HG02610 (cell line): Measurements from ENCODE around the gene KCTD8.

Source experiments
- ATAC-seq: cut with Tn5 transposase; IDR thresholded peaks from one replicate; pipeline ENCODE4 v1.9.1; 2021; ENCODE audit warnings: mild to moderate bottlenecking, moderate library complexity; ENCODE audit not compliant: unreplicated experiment

KCTD8 gene

DNA sequence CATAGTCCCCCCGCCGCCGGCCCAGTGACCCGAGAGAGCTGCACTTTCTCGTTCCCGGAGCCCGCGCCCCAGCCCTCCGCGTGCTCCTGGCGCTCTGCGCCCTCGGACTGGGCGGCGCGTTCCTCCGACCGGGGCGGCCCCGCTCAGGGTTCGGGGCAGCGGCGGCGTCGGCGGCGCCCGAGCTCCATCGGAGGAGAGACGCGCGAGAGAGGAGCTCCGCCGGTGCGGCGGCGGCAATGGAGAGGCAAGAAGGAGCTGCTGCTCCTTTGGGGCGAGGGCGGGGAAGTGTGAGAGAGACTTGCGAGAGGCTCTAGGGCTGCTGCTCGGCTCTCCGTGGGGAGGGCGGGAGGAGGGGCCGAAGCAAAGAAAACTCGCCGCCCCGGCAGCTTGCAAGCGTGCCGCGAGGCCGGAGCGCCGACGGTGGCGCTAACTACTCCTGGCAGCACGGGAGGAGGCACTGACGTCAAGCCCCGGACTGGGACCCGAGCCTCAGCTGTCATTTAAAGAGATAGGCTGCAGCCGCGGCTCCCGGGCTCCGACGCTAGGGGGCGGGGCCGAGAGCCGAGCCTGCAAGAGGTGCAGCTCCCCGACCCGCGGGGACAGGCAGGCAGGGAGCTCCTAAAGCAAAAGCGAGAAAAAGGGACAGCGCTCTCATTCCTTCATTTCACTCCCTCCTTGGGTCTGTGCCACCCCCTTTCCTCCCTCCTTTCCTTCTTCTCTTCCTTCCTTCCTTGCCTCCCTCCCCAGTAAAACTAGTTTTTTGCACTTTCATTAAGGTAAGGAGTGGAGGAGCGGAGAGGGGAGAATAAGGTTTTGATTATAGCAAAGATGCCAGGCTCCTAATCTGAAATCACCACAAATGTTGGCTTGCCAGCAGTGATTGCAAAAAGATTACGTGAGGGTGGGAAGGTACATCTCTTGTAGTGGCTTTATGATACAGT, at the start of gene KCTD8:
KCTD8 (minus strand) TSS at position 289 of the 941 bp plus-strand sequence.
- ATAC-seq, result peak; percentile 97

DNA sequence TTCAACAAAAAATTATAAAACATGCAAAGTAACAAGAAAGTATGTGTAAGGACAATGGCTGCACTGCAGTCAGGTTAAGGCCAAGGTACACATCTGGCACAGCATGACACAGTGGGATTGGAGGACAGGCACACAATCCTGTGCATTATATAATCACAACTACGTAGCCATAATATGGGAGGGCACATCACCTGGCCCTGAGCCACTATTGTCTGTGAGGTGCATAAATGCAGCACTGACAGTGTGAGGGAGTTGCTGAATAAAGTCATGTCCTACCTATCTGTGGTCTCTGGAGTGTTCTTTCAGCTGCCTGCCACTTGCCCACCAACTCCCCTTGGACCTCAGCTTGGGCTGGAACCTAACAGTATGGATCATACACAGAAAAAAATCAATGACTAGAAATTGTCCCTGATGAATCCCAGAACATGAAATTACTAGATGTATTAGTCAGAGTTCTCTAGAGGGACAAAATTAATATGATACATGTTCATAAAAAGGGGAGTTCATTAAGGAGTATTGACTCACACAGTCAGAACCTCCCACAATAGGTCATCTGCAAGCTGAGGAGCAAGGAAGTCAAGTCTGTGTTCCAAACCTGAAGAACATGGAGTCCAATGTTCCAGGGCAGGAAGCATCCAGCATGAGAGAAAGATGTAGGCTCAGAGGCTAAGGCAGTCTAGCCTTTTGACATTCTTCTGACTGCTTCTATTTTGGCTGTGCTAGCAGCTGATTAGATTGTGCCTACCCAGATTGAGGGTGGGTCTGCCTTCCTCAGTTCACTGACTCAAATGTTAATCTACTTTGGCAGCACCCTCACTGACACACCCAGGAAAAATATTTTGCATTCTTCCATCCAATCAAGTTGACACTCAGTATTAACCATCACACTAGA, 46.4 kb upstream of the KCTD8 start:
- ATAC-seq, result no peak

DNA sequence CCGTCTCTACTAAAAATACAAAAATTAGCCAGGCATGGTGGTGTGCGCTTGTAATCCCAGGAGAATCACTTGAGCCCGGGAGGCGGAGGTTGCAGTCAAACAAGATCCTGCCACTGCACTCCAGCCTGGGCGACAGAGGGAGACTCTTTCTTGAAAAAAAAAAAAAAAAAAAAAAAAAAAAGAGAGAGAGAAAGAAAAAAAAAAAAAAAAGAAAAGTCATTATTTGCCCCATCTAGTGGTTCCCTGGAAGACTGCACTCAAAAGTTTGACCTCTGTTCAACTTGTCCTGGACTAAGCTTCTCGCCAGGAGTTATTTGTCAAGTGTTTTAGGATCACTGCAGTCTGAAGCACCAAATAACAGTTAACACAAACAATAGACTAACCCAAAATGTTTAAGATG, 45.3 kb upstream of the KCTD8 start:
- no peak for ATAC-seq

GRCh38 chr4:44487341-44487740, 38.7 kb upstream of the KCTD8 start:
- ATAC-seq, result no peak

DNA sequence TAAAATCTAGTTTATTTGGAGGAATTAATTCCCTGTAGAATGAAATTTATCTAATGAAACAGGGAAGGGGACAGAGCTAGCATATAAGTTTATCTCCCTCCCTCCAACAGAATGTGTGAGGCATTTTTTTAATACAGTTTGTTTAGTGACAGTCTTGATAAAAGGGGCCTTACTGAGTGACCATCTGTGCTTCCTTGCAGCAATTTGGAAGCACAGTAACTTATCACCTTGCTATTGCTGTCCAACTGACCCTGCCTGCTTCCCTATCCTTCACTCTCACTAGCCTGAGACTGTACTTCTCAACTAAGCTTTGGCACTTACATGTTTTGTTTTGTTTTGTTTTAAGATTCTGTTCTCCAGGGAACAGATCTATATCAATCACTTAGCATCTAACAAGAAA, 31.1 kb upstream of the KCTD8 start:
- no peak for ATAC-seq

DNA sequence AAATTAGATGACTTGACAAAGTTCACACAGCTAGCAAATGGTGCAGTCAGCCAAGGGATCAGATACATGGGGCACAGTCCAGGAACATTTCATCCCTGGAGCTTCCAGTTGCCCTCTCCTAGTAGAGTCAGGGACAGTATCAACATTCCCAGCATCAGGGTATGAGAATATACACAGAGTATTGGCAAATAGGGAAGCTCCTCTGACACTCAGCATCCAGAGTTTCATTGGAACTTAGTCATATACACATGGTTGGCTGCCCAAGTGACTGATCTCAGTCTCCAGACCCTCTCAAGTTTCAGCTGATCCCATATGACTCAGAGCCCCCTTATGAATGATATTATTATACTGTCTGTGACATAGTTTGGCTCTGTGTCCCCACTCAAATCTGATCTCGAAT, 13.7 kb upstream of the KCTD8 start:
- no peak for ATAC-seq

DNA sequence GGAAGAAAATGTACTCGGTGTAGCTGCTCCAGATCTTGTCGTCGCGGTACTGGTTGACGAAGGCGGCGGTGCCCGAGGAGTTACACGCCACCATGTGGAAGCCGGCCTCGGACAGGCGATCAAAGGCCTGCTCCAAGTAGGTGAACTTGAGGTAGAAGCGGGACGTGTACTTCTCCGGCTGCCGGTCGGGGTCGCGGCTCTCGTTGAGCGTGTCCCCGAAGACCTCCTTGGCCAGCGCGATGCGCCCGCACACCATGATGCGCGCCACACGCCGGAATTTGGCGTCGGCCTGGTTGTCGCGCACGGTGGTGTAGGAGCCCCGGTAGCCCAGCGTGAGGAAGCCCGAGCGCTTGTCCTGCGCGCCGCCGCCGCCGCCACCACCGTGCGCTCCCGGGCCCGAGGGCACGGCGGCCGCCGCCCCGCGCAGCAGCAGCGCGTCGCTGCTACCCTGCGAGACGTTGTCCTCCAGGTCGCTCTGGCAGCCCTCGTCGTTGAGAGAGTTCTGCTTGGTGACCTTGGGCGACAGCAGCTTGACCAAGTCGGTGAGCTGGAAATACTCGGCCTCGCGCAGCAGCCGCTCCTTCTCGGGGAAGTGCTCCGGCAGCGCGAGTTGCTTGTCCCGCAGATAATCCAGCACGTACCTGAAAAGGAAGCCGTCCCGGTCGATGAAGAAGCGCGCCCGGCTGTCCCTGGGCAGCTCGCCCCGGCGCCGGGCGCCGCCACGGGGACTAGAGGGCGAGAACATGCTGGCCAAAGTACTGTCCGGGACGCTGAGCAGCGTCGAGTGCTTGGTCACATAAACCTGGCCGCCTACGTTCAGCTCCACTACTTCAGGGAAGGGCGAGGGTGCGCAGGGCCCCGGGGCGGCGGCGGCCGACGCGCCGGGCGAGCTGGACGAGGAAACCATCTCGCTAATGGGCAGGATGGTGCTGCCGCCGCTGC, 775 bp downstream of the KCTD8 start:
- peak; percentile 4 for ATAC-seq

DNA sequence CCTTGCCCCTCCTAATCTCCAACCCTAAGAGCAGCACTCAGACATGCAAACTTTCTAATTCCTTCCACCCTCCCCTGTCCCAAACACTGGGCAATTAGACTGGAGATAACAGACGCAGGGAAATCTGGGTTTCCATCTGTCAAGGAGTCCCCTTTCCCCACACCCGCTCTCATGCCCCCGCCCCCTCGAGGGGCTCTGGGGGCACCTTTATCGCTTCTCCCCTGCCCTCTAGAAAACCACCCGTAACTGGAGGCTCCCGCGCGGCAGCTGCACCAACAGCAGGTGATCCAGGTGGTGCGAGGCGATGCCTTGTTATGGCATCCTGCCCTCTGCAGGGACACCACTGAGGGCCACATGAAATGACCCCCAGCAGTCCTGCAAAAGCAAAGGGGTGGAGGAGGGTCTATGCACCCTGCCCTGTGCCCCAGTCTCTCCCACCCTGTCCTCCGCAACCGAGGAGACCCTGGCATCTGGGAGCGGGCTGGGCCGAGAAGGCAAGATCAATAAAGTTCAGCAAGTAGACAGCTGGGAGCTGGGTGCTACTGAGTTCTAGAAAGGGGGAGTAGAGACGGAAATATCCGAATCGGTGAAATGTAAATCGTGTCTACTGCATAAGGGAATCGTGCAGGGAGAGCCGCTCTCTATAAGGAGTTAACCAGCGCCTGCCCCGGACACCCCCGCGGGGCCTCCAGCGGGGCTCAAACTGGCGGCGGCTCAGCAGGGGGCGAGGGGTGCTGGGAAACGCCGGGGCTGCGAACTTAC, 1.6 kb downstream of the KCTD8 start:
- no peak for ATAC-seq

GRCh38 chr4:44446191-44446590, 2.4 kb downstream of the KCTD8 start:
- no peak for ATAC-seq

- ATAC-seq, result no peak
Measured at GRCh38 chr4:44438687-44439086, 9.9 kb downstream of the KCTD8 start.

- ATAC-seq, result no peak
Measured at GRCh38 chr4:44434247-44434646, 14.4 kb downstream of the KCTD8 start.

- ATAC-seq, result no peak
Measured at GRCh38 chr4:44425614-44426208, 22.9 kb downstream of the KCTD8 start.

GRCh38 chr4:44422912-44423311, 25.7 kb downstream of the KCTD8 start:
- no peak for ATAC-seq

DNA sequence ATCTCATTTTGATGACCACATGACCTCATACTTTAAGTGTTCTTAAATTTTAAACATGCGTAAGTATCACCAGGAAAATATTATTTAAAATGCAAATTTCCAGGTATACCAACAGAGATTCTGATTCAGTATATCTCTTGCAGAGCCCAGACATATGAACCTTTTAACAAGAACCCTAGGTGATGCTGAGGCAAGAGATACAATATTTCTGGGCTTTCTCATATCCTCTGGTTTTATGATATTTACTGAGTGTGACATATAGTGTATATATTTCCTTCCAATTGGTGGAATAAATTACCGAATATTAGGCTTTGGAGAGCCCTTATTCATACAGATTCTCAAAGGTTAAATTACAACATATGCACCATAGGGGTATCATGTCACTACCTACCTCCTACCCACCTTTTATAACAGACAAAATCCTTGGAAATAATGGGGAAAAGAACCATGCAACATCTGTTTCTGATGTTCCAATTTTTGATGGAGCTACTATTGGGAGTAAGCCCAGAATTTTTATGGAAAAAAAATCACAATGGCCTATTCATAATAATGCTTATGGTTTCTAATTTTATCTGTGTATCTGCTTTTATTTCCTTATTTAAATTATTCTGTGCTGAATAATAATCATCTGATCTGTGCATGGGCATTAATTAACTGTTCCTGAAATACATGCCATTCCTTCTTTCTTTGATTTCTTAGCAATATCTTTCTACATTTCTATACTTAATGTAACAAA, 27.1 kb downstream of the KCTD8 start:
- no peak for ATAC-seq

DNA sequence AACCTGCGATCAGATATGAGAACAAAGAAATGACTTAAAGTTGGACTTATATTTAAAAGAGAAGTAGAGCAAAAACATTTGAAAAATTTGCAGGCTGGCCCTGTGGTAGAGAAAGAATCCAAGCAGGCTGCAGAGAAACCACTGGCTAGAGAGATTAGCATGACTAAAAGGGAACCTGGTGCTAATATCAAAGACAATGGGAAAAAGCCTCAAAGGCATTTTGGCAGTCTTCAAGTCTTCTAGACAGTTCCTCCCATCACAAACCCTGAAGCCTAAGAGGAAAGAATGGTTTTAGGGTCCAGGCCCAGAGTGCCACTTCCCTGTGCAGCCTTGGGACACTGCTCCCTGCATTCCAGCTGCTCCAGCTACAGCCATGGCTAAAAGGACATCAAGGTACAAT, 33.4 kb downstream of the KCTD8 start:
- ATAC-seq, result no peak

DNA sequence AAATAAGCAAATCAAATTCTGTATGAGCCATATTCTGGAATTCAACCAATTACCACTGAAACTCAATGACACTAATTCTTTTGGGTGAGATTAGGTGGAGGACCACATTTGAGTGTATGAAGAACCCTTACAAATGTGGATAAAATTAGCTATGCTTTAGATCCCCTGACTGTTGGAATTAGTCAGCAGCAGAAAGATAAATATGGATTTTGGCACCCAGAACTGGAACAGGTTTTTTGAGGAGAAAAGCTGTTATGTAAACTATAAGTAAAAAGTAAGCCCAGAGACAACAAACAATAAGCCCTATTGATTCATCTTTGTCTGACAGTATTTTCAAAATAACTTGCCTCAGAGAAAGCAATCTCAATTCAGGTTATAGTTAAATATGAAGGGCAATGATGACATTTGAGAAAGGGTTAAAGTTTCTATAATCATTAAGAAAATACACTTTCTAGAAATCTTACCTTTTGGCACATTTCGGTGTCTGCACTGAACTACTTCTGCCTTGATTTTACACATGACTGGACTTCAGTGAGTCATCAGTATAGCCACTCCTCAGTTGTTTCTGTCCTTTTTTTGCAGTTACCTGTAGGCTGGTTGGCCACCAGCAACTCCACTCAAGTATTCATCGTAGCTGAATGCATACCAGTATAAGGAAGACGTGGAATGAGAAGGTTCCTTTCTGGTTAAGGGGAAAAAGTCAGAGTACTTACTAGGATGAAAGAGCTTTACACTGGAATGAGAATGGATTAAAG, 80.0 kb downstream of the KCTD8 start:
- no peak for ATAC-seq

DNA sequence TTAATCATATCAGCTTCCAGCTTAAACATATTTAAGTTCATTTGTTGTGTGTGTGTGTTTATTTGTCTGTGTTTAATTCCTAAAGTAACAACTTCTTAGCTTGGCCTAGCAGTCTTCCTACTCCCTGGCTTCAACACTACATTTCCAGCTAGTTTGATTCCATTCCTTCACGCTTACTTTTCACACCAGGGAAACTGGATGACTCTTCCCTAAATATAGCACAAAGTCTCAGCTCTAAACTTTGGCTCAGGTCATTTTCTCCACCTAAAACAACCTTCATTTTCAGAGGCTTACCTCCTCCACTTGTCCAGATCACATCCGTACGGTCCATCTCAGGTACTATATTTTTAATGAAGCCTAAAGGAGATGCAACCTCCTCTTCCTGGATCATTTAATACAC, 94.4 kb downstream of the KCTD8 start:
- no peak for ATAC-seq

GRCh38 chr4:44351069-44351468, 97.5 kb downstream of the KCTD8 start:
- no peak for ATAC-seq
